ENCODE data around the gene ADAMTS4.

ADAMTS4 gene

DNA sequence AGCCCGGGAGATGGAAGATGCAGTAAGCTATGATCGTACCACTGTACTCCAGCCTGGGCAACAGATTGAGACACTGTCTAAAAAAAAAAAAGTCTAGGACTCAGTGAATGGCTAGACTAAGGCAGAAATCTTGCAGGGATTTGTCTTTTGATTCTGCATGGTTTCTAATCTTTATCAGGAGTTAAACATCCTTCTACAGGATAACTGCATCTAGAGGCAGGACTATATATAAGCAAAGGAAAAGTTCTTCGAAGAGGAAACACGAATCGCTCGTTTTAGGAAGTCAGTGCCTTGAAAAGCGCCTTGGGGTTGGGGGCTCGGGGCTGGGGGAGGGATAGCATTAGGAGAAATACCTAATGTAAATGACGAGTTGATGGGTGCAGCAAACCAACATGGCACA is 45.7 kb downstream of the ADAMTS4 start:
- Histone ChIP-seq H3K4me1 (ENCODE audit: control insufficient read depth in 1 of 2, insufficient read depth in 2 of 2, low read length in 2 of 2) (peaks cover 9 to 10% of the 10 kb centered on the region in 2 donors), H3K9ac (ENCODE audit: low read depth in 1 of 2, low read length in 2 of 2) (peak overlapping the region in 1 of 2 donors; percentile 92), H3K27ac (ENCODE audit: low read depth, low read length) (no peak overlapping the region)

GRCh38 chr1:161145832-161146231 is 53.0 kb downstream of the ADAMTS4 start:
- H3K4me3 ChIP-seq (ENCODE audit: low read depth in 1 of 2, low read length in 2 of 2) = no peak overlapping the region
- no peaks in the 10 kb centered on the region for H3K36me3 ChIP-seq (ENCODE audit: control insufficient read depth in 1 of 2, insufficient read depth in 2 of 2, low read length in 2 of 2)
- no peaks in the 10 kb centered on the region for H3K27me3 ChIP-seq (ENCODE audit: control insufficient read depth in 1 of 2, insufficient read depth in 2 of 2, low read length in 2 of 2)
- H3K9me3 ChIP-seq (ENCODE audit: control insufficient read depth in 1 of 2, low read length in 2 of 2) = no peaks in the 10 kb centered on the region
- no peak overlapping the region for H3K9ac ChIP-seq (ENCODE audit: low read depth in 1 of 2, low read length in 2 of 2)
- H3K27ac ChIP-seq (ENCODE audit: low read depth, low read length) = no peak overlapping the region
- H3K4me1 ChIP-seq (ENCODE audit: control insufficient read depth in 1 of 2, insufficient read depth in 2 of 2, low read length in 2 of 2) = no peaks in the 10 kb centered on the region

More for the DNA sequence above, 45.7 kb downstream of the ADAMTS4 start:
- H3K27me3 ChIP-seq (ENCODE audit: control insufficient read depth in 1 of 2, insufficient read depth in 2 of 2, low read length in 2 of 2) = no peaks in the 10 kb centered on the region
- H3K4me3 ChIP-seq (ENCODE audit: low read depth in 1 of 2, low read length in 2 of 2) = peak overlapping the region; percentile 84 to 98
- peaks cover 8 to 14% of the 10 kb centered on the region in 2 donors for H3K36me3 ChIP-seq (ENCODE audit: control insufficient read depth in 1 of 2, insufficient read depth in 2 of 2, low read length in 2 of 2)
- no peaks in the 10 kb centered on the region for H3K9me3 ChIP-seq (ENCODE audit: control insufficient read depth in 1 of 2, low read length in 2 of 2)

GRCh38 chr1:161140755-161141400 is 58.0 kb downstream of the ADAMTS4 start:
- H3K4me1 ChIP-seq (ENCODE audit: control insufficient read depth in 1 of 2, insufficient read depth in 2 of 2, low read length in 2 of 2) = peaks cover 0 to 6% of the 10 kb centered on the region in 2 donors
- no peaks in the 10 kb centered on the region for H3K36me3 ChIP-seq (ENCODE audit: control insufficient read depth in 1 of 2, insufficient read depth in 2 of 2, low read length in 2 of 2)
- no peaks in the 10 kb centered on the region for H3K27me3 ChIP-seq (ENCODE audit: control insufficient read depth in 1 of 2, insufficient read depth in 2 of 2, low read length in 2 of 2)
- H3K4me3 ChIP-seq (ENCODE audit: low read depth in 1 of 2, low read length in 2 of 2) = no peak overlapping the region
- H3K27ac ChIP-seq (ENCODE audit: low read depth, low read length) = no peak overlapping the region
- no peak overlapping the region for H3K9ac ChIP-seq (ENCODE audit: low read depth in 1 of 2, low read length in 2 of 2)
- H3K9me3 ChIP-seq (ENCODE audit: control insufficient read depth in 1 of 2, low read length in 2 of 2) = no peaks in the 10 kb centered on the region

DNA sequence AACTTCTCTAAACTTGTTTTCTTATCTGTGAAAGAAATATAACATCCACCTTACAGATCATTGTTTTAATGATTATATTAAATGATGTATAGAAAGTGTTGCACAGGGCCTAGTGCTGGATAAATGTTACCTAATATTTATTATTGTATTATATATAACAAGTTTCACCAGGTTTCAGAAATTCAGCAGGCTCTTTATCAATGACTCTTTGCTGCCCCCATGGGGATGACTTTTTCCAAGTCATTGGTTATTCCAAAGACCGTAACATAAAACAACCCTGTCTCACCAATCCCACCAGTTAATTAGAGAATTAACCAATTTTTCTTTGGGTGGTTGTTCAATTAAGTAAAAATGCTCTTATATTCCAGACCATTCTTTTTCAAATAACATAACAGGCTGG is 59.1 kb downstream of the ADAMTS4 start:
- Histone ChIP-seq H3K9ac (ENCODE audit: low read depth in 1 of 2, low read length in 2 of 2) (no peak overlapping the region), H3K9me3 (ENCODE audit: control insufficient read depth in 1 of 2, low read length in 2 of 2) (no peaks in the 10 kb centered on the region), H3K4me3 (ENCODE audit: low read depth in 1 of 2, low read length in 2 of 2) (no peak overlapping the region), H3K27me3 (ENCODE audit: control insufficient read depth in 1 of 2, insufficient read depth in 2 of 2, low read length in 2 of 2) (no peaks in the 10 kb centered on the region), H3K36me3 (ENCODE audit: control insufficient read depth in 1 of 2, insufficient read depth in 2 of 2, low read length in 2 of 2) (no peaks in the 10 kb centered on the region), H3K4me1 (ENCODE audit: control insufficient read depth in 1 of 2, insufficient read depth in 2 of 2, low read length in 2 of 2) (peaks cover 0 to 6% of the 10 kb centered on the region in 2 donors), H3K27ac (ENCODE audit: low read depth, low read length) (no peak overlapping the region)

DNA sequence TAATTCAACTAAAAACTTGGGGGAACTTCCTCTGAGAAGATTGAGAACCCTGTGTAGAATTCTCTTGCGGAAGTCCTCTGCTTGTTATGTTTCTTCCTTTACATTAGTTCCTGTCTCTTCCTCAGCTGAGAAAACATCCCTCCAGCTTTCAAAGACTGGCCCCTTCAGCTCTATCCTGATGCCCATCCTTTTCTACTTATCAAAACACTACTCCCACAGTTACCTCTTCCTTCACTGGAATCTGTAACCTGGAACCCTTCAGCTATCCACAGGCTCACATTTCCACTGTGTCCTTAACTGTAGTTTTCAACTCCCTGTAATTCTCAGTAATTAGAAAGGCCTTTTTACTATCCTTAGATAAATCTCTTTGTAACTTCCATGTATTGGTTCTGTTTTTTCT is 60.4 kb downstream of the ADAMTS4 start:
- Histone ChIP-seq H3K9me3 (ENCODE audit: control insufficient read depth in 1 of 2, low read length in 2 of 2) (no peaks in the 10 kb centered on the region), H3K27ac (ENCODE audit: low read depth, low read length) (no peak overlapping the region), H3K4me3 (ENCODE audit: low read depth in 1 of 2, low read length in 2 of 2) (no peak overlapping the region), H3K4me1 (ENCODE audit: control insufficient read depth in 1 of 2, insufficient read depth in 2 of 2, low read length in 2 of 2) (peaks cover 6 to 11% of the 10 kb centered on the region in 2 donors), H3K36me3 (ENCODE audit: control insufficient read depth in 1 of 2, insufficient read depth in 2 of 2, low read length in 2 of 2) (no peaks in the 10 kb centered on the region), H3K27me3 (ENCODE audit: control insufficient read depth in 1 of 2, insufficient read depth in 2 of 2, low read length in 2 of 2) (no peaks in the 10 kb centered on the region), H3K9ac (ENCODE audit: low read depth in 1 of 2, low read length in 2 of 2) (no peak overlapping the region)

GRCh38 chr1:161137881-161138280 is 61.0 kb downstream of the ADAMTS4 start:
- Histone ChIP-seq H3K27ac (ENCODE audit: low read depth, low read length) (no peak overlapping the region), H3K36me3 (ENCODE audit: control insufficient read depth in 1 of 2, insufficient read depth in 2 of 2, low read length in 2 of 2) (no peaks in the 10 kb centered on the region), H3K4me3 (ENCODE audit: low read depth in 1 of 2, low read length in 2 of 2) (no peak overlapping the region), H3K9me3 (ENCODE audit: control insufficient read depth in 1 of 2, low read length in 2 of 2) (no peaks in the 10 kb centered on the region), H3K9ac (ENCODE audit: low read depth in 1 of 2, low read length in 2 of 2) (no peak overlapping the region), H3K4me1 (ENCODE audit: control insufficient read depth in 1 of 2, insufficient read depth in 2 of 2, low read length in 2 of 2) (peaks cover 7 to 12% of the 10 kb centered on the region in 2 donors), H3K27me3 (ENCODE audit: control insufficient read depth in 1 of 2, insufficient read depth in 2 of 2, low read length in 2 of 2) (no peaks in the 10 kb centered on the region)

All from duodenal mucosa (tissue), 2 donors.